ENCODE data around the gene APOB.

Gene APOB

GRCh38 chr2:21044694-21045371 lies 960 bp upstream of the APOB start:
- no peak for DNase-seq

GRCh38 chr2:21042958-21043743 lies 722 bp downstream of the APOB start:
- DNase-seq = peak; percentile 31

GRCh38 chr2:21042708-21042957 lies 1.2 kb downstream of the APOB start:
- no peak for DNase-seq

GRCh38 chr2:21041943-21042707 lies 1.7 kb downstream of the APOB start:
- no peak for DNase-seq

- DNase-seq = no peak
Measured at GRCh38 chr2:21041462-21041861, 2.4 kb downstream of the APOB start.

- no peak for DNase-seq
Measured at GRCh38 chr2:21040468-21041377, 3.1 kb downstream of the APOB start.

GRCh38 chr2:21039979-21040467 lies 3.9 kb downstream of the APOB start:
- no peak for DNase-seq

GRCh38 chr2:21039080-21039556 lies 4.8 kb downstream of the APOB start:
- DNase-seq = no peak

GRCh38 chr2:21038403-21039073 lies 5.3 kb downstream of the APOB start:
- no peak for DNase-seq

GRCh38 chr2:21037671-21038108 lies 6.2 kb downstream of the APOB start:
- DNase-seq = no peak

- no peak for DNase-seq
Measured at GRCh38 chr2:21036708-21037670, 6.9 kb downstream of the APOB start.

GRCh38 chr2:21035974-21036707 lies 7.7 kb downstream of the APOB start:
- DNase-seq = no peak

GRCh38 chr2:21035282-21035973 lies 8.4 kb downstream of the APOB start:
- no peak for DNase-seq

GRCh38 chr2:21034972-21035279 lies 8.9 kb downstream of the APOB start:
- DNase-seq = no peak

- no peak for DNase-seq
Measured at GRCh38 chr2:21034156-21034971, 9.5 kb downstream of the APOB start.

GRCh38 chr2:21033237-21034155 lies 10.4 kb downstream of the APOB start:
- DNase-seq = no peak
